SU-DHL-6 (cell line): ENCODE results near the gene CUBN.

Source experiments
- H2AFZ ChIP-seq: fragments of 200-600 bp; sonication (generic); 2 replicates; pipeline ENCODE4 v1.6.1; 2014; ENCODE audit warnings: low read depth, mild to moderate bottlenecking, moderate library complexity, mixed read lengths, antibody characterized with exemption, low read length; ENCODE audit not compliant: severe bottlenecking
- H3F3A ChIP-seq: fragments of 200-600 bp; shearing (Covaris generic); 2 replicates; pipeline ENCODE4 v1.6.0; 2016; ENCODE audit warnings: antibody characterized with exemption, mild to moderate bottlenecking; ENCODE audit not compliant: insufficient read depth
- H3K27ac ChIP-seq: fragments of 200-600 bp; sonication (generic); 2 replicates; pipeline ENCODE4 v1.5.1; 2016; ENCODE audit warnings: low read depth, mild to moderate bottlenecking, low read length, moderate library complexity, mixed read lengths
- H3K27me3 ChIP-seq: fragments of 200-600 bp; sonication (generic), shearing (Covaris generic); 2 replicates; pipeline ENCODE4 v1.6.0; 2014; ENCODE audit warnings: mild to moderate bottlenecking, low read length
- H3K36me3 ChIP-seq: fragments of 200-600 bp; sonication (generic); 2 replicates; pipeline ENCODE4 v1.6.1; 2014; ENCODE audit warnings: mild to moderate bottlenecking, low read length, mixed read lengths
- H3K4me2 ChIP-seq: fragments of 300-600, 200-600 bp; shearing (Covaris generic), sonication (generic); 2 replicates; pipeline ENCODE4 v1.6.0; 2014; ENCODE audit warnings: low read length, low read depth, mild to moderate bottlenecking; ENCODE audit not compliant: poor library complexity, severe bottlenecking
- H3K4me3 ChIP-seq: fragments of 200-600 bp; sonication (generic); 2 replicates; pipeline ENCODE4 v1.5.1; 2014; ENCODE audit warnings: antibody characterized with exemption, low read length, mild to moderate bottlenecking, mixed read lengths; ENCODE audit not compliant: insufficient read depth, poor library complexity, severe bottlenecking
- H3K79me2 ChIP-seq: fragments of 200-600 bp; sonication (generic); 2 replicates; pipeline ENCODE4 v1.6.1; 2014; ENCODE audit warnings: mild to moderate bottlenecking, low read length, moderate library complexity; ENCODE audit not compliant: insufficient read depth
- H3K9ac ChIP-seq: fragments of 200-600 bp; sonication (generic); 2 replicates; pipeline ENCODE4 v1.7.0; 2014; ENCODE audit warnings: mild to moderate bottlenecking, low read length
- H3K9me2 ChIP-seq: fragments of 200-600 bp; sonication (generic); replicated peaks from 2 replicates; pipeline ENCODE4 v1.6.1; 2014; ENCODE audit warnings: low read length; ENCODE audit not compliant: insufficient read depth
- H3K9me3 ChIP-seq: fragments of 200-600 bp; sonication (generic); 2 replicates; pipeline ENCODE4 v1.6.1; 2014; ENCODE audit warnings: low read length, mixed read lengths; ENCODE audit not compliant: insufficient read depth
- H4K20me1 ChIP-seq: fragments of 200-600 bp; sonication (generic); 2 replicates; pipeline ENCODE4 v1.6.1; 2014; ENCODE audit warnings: low read depth, mild to moderate bottlenecking, antibody characterized with exemption, low read length, moderate library complexity, mixed read lengths
- CTCF ChIP-seq: fragments of 200-600 bp; sonication (generic); IDR thresholded peaks from one replicate; pipeline ENCODE4 v1.5.1; 2017; ENCODE audit warnings: antibody characterized with exemption, mild to moderate bottlenecking, low read length, moderate library complexity; ENCODE audit not compliant: insufficient read depth, poor library complexity, severe bottlenecking
- EZH2phosphoT487 ChIP-seq: fragments of 200-600 bp; sonication (generic), shearing (Covaris generic); conservative IDR thresholded peaks from 2 replicates; pipeline ENCODE4 v1.6.1; 2018; ENCODE audit warnings: mild to moderate bottlenecking, antibody characterized with exemption, low read length, moderate library complexity, mixed read lengths

The CUBN gene

GRCh38 chr10:17056781-17057428 is 72.7 kb downstream of the CUBN start:
- no peak overlapping the region for H2AFZ ChIP-seq
- no peak overlapping the region for H3K27ac ChIP-seq
- no peaks in the 10 kb centered on the region for H3K36me3 ChIP-seq
- H3K9me3 ChIP-seq, result no peaks in the 10 kb centered on the region
- no peak overlapping the region for H3K4me3 ChIP-seq
- H3K9ac ChIP-seq, result no peak overlapping the region
- no peaks in the 10 kb centered on the region for H3F3A ChIP-seq
- no peaks in the 10 kb centered on the region for H3K9me2 ChIP-seq
- TF ChIP-seq EZH2phosphoT487 (no peak), CTCF (no peak)
- H3K4me2 ChIP-seq, result no peak overlapping the region
- H4K20me1 ChIP-seq, result no peaks in the 10 kb centered on the region
- no peaks in the 10 kb centered on the region for H3K27me3 ChIP-seq
- no peaks in the 10 kb centered on the region for H3K79me2 ChIP-seq

DNA sequence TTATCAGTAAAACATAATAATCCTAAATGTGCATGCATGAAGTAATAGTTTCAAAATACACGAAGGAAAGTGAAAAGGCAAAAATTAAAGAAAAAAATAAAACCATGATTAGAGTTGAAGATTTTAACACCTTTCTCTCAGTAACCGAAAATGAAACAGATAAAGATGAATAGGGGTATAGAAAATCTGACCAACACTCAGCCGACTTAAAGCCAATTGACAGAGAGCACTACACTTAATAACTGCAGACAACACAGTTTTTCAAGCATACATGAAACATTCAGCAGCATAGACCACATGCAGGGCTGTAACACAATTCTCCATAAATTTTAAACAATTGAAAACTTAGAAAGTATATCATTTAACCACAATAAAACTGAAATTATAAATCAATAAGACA is 76.1 kb downstream of the CUBN start:
- Histone ChIP-seq H3F3A (no peaks in the 10 kb centered on the region), H4K20me1 (no peaks in the 10 kb centered on the region)

GRCh38 chr10:17053061-17053460 is 76.5 kb downstream of the CUBN start:
- TF ChIP-seq EZH2phosphoT487, result no peak
- TF ChIP-seq CTCF, result no peak
- Histone ChIP-seq H3K27me3 (no peaks in the 10 kb centered on the region), H3K9ac (no peak overlapping the region), H3K79me2 (no peaks in the 10 kb centered on the region), H3K9me3 (no peaks in the 10 kb centered on the region), H3K27ac (no peak overlapping the region), H4K20me1 (no peaks in the 10 kb centered on the region), H2AFZ (no peak overlapping the region), H3K9me2 (no peaks in the 10 kb centered on the region), H3K36me3 (no peaks in the 10 kb centered on the region), H3F3A (no peaks in the 10 kb centered on the region), H3K4me2 (no peak overlapping the region), H3K4me3 (no peak overlapping the region)

More for the DNA sequence above, 76.1 kb downstream of the CUBN start:
- no peak overlapping the region for H3K4me2 ChIP-seq
- H3K4me3 ChIP-seq, result no peak overlapping the region
- no peak overlapping the region for H3K9ac ChIP-seq
- no peaks in the 10 kb centered on the region for H3K9me3 ChIP-seq
- H2AFZ ChIP-seq, result no peak overlapping the region
- no peaks in the 10 kb centered on the region for H3K36me3 ChIP-seq
- no peak overlapping the region for H3K27ac ChIP-seq
- H3K9me2 ChIP-seq, result no peaks in the 10 kb centered on the region
- H3K27me3 ChIP-seq, result no peaks in the 10 kb centered on the region
- H3K79me2 ChIP-seq, result no peaks in the 10 kb centered on the region
- TF ChIP-seq EZH2phosphoT487 (no peak), CTCF (no peak)
